Heart left ventricle (tissue), 13 donors: Measurements from ENCODE around the gene DAW1.

Source experiments
- POLR2A ChIP-seq, 2 donors: fragments of 450-650 bp; IDR thresholded peaks; one replicate each; pipeline ENCODE4 v1.6.1; 2017; ENCODE audit warnings: antibody characterized with exemption in 2 of 2, mild to moderate bottlenecking in 2 of 2, moderate library complexity in 2 of 2
- TF ChIP-seq, protein P1 (sequence below), 12 donors: fragments of 200-600 bp; sonication (generic) in 4 of 12; IDR thresholded peaks; one replicate each; pipeline versions ENCODE4 v1.5.0 to v1.8.0; 2018 to 2022; ENCODE audit warnings: antibody characterized with exemption in 12 of 12, mild to moderate bottlenecking in 5 of 12
- donor health status: ischemic (EF 13 %, LVEDD 7.1; RV severe dilation, severe dysfunction).
- donor health status: DM: no; HTN: yes; CAD: no.
- donor health status: DM: no; HTN: no; CAD: no.
- donor health status: ischemic (EF 25% LVEDD 6.9; RV normal size, moderate dysfunction).
- donor health status: ischemic (EF 25% LVEDD 5.7; RV mildly dilated, moderate dysfunction).
- donor health status: ischemic (EF 35%, LVEDD 5.7; RV mildly dilated, moderate dysfunction).
- donor health status: nonischemic (EF 11% LVEDD 7.7; RV severe dilation, severe dysfunction).
- donor health status: DM: yes; HTN: yes; CAD: no.
- donor health status: PGD.
- donor health status: ischemic (EF 29% LVEDD 5.4; RV normal size, mild dysfunction).
- donor health status: nonischemic (EF 23%, LVEDD 6.1; RV moderate dilation, normal function).

DNA sequence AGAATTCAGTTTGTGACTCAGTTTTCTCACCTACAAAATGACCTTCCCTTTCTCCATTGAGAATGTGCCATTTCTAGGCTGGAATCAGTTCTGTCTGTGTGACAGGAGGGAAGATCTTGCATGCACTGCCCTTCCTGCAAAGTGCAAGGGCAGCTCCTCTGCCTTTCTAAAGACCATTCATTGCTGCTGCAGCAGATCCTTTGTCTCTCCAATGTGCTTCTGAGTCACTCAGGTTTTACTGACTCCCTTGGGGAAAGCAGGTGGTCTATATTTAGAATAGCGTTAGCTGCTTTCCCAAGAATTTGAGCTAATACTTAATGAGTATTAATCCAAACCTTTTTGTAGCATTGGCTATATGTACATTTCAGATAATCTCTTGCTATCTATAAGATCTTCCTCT, 62.5 kb downstream of the DAW1 start:
- TF ChIP-seq, protein P1, sequence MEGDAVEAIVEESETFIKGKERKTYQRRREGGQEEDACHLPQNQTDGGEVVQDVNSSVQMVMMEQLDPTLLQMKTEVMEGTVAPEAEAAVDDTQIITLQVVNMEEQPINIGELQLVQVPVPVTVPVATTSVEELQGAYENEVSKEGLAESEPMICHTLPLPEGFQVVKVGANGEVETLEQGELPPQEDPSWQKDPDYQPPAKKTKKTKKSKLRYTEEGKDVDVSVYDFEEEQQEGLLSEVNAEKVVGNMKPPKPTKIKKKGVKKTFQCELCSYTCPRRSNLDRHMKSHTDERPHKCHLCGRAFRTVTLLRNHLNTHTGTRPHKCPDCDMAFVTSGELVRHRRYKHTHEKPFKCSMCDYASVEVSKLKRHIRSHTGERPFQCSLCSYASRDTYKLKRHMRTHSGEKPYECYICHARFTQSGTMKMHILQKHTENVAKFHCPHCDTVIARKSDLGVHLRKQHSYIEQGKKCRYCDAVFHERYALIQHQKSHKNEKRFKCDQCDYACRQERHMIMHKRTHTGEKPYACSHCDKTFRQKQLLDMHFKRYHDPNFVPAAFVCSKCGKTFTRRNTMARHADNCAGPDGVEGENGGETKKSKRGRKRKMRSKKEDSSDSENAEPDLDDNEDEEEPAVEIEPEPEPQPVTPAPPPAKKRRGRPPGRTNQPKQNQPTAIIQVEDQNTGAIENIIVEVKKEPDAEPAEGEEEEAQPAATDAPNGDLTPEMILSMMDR (IDR thresholded peaks at IDR 0.05) = no peak
- no peak for TF ChIP-seq POLR2A (IDR thresholded peaks at IDR 0.05)
